ENCODE results near the gene KCNIP4. TPM values are rescaled to one million over a fixed set of nuclear protein-coding genes. Genes with fewer than 3 reads are reported as not detected.

Gene KCNIP4
- polyA plus RNA-seq, 1 donor (not counting 4 experiments of a cell fraction or from before 2014, with no cell fraction given): 0.07 TPM

DNA sequence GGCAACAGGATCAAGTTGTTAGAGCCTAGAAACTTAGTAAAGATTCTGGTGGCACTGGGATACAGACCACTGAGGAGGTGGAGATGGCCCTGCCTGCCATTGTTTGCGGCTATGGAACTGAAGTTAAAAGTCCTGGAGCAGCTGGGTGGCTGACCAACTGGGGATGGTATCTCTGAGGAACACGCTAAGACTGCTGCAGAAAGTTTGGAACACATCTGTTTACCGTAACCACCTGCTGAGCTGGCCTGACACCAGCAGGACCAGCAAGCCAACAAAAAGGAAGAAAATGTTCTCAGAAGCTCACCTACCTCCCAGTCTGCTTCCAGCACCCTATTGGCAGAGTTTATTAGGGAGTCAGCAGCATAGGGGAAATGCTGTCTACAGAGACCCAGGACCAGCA is 1265.7 kb downstream of the KCNIP4 start:
- no peak overlapping the region for H3K9ac ChIP-seq (ENCODE audit: control insufficient read depth, extremely low read depth, insufficient read depth, low read length)
- H3K79me2 ChIP-seq (ENCODE audit: control insufficient read depth, insufficient read depth, low read length): no peaks in the 10 kb centered on the region
- dilution Hi-C loops (cut with MboI; ENCODE audit: extremely low pct_ligation_motif_present, low sequenced_read_pairs): no loop called here
- H3K9me3 ChIP-seq (ENCODE audit: control insufficient read depth, low read depth, low read length): no peaks in the 10 kb centered on the region
- peaks cover 3% of the 10 kb centered on the region for H3K27me3 ChIP-seq (ENCODE audit: control insufficient read depth, extremely low read depth, insufficient read depth, low read length)
- TF ChIP-seq, protein P1, sequence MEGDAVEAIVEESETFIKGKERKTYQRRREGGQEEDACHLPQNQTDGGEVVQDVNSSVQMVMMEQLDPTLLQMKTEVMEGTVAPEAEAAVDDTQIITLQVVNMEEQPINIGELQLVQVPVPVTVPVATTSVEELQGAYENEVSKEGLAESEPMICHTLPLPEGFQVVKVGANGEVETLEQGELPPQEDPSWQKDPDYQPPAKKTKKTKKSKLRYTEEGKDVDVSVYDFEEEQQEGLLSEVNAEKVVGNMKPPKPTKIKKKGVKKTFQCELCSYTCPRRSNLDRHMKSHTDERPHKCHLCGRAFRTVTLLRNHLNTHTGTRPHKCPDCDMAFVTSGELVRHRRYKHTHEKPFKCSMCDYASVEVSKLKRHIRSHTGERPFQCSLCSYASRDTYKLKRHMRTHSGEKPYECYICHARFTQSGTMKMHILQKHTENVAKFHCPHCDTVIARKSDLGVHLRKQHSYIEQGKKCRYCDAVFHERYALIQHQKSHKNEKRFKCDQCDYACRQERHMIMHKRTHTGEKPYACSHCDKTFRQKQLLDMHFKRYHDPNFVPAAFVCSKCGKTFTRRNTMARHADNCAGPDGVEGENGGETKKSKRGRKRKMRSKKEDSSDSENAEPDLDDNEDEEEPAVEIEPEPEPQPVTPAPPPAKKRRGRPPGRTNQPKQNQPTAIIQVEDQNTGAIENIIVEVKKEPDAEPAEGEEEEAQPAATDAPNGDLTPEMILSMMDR (optimal IDR thresholded peaks at IDR 0.05 in 1 of 3, IDR thresholded peaks at IDR 0.05 in 1 of 3, conservative IDR thresholded peaks at IDR 0.05 in 1 of 3; ENCODE audit: extremely low read depth in 1 of 3, insufficient read depth in 2 of 3, low read length in 3 of 3): no peak
- TF ChIP-seq EZH2 (IDR thresholded peaks at IDR 0.05; ENCODE audit: low read length): no peak
- DNase-seq (ENCODE audit: low read depth, low spot score) (no peak), FAIRE-seq (no peak)
- H3K27ac ChIP-seq (ENCODE audit: control insufficient read depth, insufficient read depth, low read length): no peak overlapping the region
- no peaks in the 10 kb centered on the region for H4K20me1 ChIP-seq (ENCODE audit: control insufficient read depth, extremely low read depth, insufficient read depth, low read length)
- H3K36me3 ChIP-seq (ENCODE audit: control insufficient read depth in 2 of 2, extremely low read depth in 1 of 2, insufficient read depth in 2 of 2, low read length in 2 of 2): no peaks in the 10 kb centered on the region
- H3K4me3 ChIP-seq (ENCODE audit: control insufficient read depth in 2 of 3, extremely low read depth in 1 of 3, insufficient read depth in 2 of 3, low read depth in 1 of 3, low read length in 3 of 3): no peak overlapping the region
- H3K9me1 ChIP-seq (ENCODE audit: control insufficient read depth, extremely low read depth, insufficient read depth, low read length): no peaks in the 10 kb centered on the region
- H2AFZ ChIP-seq (ENCODE audit: control insufficient read depth, low read length): no peak overlapping the region
- no peaks in the 10 kb centered on the region for H3K4me1 ChIP-seq (ENCODE audit: control insufficient read depth, extremely low read depth, insufficient read depth, low read length)
- H3K4me2 ChIP-seq (ENCODE audit: control insufficient read depth, extremely low read depth, insufficient read depth, low read depth, low read length): no peak overlapping the region

DNA sequence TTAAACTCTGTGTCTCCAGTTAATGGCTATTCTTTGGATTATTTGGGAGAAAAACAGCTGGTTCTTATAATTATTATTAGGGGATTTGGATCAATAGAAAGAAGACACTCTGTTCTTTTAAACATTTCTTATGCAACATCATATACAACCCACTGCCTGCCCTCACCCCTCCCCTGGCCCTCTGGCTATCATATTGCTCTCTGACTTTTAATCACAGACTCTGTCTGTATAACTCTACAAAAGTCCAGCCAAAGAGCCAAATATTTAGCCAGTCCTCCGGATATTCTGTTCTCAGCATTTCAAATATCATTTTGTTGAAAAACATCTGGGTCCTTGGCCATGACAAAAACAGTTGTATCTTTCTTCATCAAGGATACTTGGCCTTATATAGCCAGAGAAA is 1267.3 kb downstream of the KCNIP4 start:
- H3K36me3 ChIP-seq (ENCODE audit: control insufficient read depth in 2 of 2, extremely low read depth in 1 of 2, insufficient read depth in 2 of 2, low read length in 2 of 2): no peaks in the 10 kb centered on the region
- FAIRE-seq (no peak), DNase-seq (ENCODE audit: low read depth, low spot score) (no peak)
- peaks cover 3% of the 10 kb centered on the region for H3K4me1 ChIP-seq (ENCODE audit: control insufficient read depth, extremely low read depth, insufficient read depth, low read length)
- no peak overlapping the region for H3K27ac ChIP-seq (ENCODE audit: control insufficient read depth, insufficient read depth, low read length)
- H2AFZ ChIP-seq (ENCODE audit: control insufficient read depth, low read length): no peak overlapping the region
- H3K9me1 ChIP-seq (ENCODE audit: control insufficient read depth, extremely low read depth, insufficient read depth, low read length): no peaks in the 10 kb centered on the region
- no peaks in the 10 kb centered on the region for H4K20me1 ChIP-seq (ENCODE audit: control insufficient read depth, extremely low read depth, insufficient read depth, low read length)
- dilution Hi-C loops (cut with MboI; ENCODE audit: extremely low pct_ligation_motif_present, low sequenced_read_pairs): no loop called here
- H3K9ac ChIP-seq (ENCODE audit: control insufficient read depth, extremely low read depth, insufficient read depth, low read length): no peak overlapping the region
- H3K4me3 ChIP-seq (ENCODE audit: control insufficient read depth in 2 of 3, extremely low read depth in 1 of 3, insufficient read depth in 2 of 3, low read depth in 1 of 3, low read length in 3 of 3): no peak overlapping the region
- no peak for TF ChIP-seq EZH2 (IDR thresholded peaks at IDR 0.05; ENCODE audit: low read length)
- TF ChIP-seq, protein P1 (optimal IDR thresholded peaks at IDR 0.05 in 1 of 3, IDR thresholded peaks at IDR 0.05 in 1 of 3, conservative IDR thresholded peaks at IDR 0.05 in 1 of 3; ENCODE audit: extremely low read depth in 1 of 3, insufficient read depth in 2 of 3, low read length in 3 of 3): no peak
- peaks cover 3% of the 10 kb centered on the region for H3K27me3 ChIP-seq (ENCODE audit: control insufficient read depth, extremely low read depth, insufficient read depth, low read length)
- H3K79me2 ChIP-seq (ENCODE audit: control insufficient read depth, insufficient read depth, low read length): no peaks in the 10 kb centered on the region
- no peak overlapping the region for H3K4me2 ChIP-seq (ENCODE audit: control insufficient read depth, extremely low read depth, insufficient read depth, low read depth, low read length)
- H3K9me3 ChIP-seq (ENCODE audit: control insufficient read depth, low read depth, low read length): no peaks in the 10 kb centered on the region

All from keratinocyte (primary cell).